Measurements from ENCODE around the gene STRN4.
"Not testable (repeated sequence)": the region's sequence is repeated elsewhere in the genome, so short reads cannot be mapped to it uniquely, and the experiment has no call there.

The STRN4 gene

GRCh38 chr19:46724468-46724867 lies 21.8 kb downstream of the STRN4 start:
- FAIRE-seq, result no peak

DNA sequence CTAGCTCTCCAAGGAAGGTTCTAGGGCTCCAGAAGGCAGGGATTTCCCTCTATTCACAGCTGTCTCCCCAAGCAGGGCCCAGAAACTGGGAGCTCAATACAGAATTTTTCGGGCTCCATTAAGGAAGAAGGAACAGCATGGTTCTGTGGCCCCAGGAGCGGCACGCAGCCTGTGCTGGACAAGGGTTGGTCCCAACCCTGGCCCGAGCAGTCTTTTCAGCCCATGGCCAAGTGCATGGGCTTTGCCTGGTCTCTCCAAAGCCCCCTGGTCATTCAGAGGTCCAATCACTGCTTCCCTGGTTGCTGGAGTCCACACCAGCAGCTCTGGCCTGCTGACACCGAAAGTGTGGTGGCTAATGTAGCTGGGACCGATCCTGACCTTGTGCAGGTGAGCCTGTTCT lies 22.8 kb downstream of the STRN4 start:
- FAIRE-seq, result no peak

DNA sequence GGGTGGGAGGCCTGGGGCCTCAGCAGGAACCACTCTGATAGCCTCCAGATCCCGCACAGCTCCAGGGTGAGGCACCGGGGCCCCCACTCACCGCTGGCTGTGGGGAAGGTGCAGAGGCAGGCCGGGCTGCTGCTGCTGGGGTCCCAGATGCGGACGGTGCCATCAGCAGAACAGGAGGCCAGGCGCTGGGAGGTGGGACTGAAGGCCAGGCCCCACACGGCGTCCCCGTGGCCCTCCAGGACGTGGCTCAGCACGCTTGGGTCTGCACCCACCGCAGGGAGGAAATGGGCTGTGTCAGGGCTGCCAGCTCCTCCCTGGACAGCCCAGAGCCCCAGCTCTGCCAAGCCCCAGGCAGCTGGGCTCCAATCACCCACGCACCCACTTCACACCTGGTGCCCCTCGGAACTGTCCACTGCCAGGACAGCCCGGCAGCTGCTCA lies 23.2 kb downstream of the STRN4 start:
- FAIRE-seq, result no peak

GRCh38 chr19:46722421-46723022 lies 23.7 kb downstream of the STRN4 start:
- no peak for FAIRE-seq

GRCh38 chr19:46722004-46722380 lies 24.3 kb downstream of the STRN4 start:
- no peak for FAIRE-seq

DNA sequence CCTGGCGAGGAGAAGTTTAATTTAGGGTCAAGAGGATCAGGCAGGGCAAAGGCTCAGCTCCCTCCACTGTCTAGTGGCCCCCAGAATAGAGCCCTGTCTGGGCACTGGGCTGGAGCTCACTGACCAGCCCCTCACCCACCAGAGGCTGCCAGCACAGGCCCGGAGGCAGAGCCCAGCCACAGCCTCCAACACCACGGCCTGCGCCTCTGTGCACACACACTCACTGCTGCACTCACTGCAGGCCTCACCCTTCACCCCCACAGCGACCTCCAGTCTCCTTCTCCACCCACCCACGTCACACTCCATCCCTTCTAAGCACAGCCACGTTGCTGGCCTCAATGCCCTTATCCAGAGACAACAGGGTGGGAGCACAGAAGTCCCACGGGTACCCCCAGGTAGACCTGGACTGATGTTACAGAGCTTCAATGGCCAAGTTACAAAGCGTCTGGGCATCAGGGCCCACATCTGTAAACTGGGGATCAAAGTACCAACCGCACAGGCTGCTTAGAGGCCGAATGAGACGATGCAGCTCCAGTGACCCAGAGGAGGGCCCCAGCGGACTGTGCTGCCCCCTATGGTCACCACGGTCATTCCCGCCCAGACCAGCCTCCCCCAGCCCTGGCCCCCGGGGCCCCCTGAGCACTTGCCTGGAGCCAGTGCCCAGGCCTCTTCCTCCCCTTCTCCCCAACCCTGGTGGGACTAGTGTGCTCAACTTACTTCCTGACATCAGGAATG lies 24.8 kb downstream of the STRN4 start:
- FAIRE-seq, result no peak

DNA sequence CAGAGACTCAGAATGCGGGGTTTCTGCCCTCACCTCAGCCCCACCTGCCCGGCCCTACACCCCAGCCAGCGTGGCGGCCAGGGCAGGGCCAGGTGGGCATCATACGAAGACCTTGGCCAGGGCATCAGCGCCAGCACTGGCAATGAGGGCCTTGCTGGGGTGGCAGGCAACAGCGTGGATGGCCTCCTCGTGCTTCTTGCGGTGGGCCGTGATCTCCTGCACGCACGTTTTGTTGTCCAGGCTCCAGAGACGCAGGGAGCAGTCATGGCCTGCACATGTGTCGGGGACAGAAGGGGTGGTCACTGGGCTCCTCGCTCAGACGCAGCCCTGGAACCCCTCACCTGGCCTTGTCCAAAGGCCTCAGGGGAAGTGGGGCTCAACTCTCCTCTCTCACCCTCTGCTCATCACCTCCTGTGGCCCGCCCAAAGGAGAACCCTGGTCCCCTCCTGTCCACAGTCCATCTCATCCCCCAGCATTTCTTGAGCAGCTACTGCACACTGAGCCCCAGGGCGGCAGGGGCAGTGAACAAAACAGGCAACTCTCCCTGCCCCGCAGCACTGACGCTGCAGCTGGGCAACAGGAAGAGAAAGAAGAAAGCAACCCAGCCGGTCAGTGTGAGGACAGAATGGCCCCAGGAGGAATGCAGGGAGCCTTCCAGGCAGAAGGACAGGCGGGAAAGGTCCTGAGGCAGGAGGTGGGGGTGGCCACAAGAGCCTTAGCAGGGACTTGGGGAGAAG lies 25.6 kb downstream of the STRN4 start:
- no peak for FAIRE-seq

DNA sequence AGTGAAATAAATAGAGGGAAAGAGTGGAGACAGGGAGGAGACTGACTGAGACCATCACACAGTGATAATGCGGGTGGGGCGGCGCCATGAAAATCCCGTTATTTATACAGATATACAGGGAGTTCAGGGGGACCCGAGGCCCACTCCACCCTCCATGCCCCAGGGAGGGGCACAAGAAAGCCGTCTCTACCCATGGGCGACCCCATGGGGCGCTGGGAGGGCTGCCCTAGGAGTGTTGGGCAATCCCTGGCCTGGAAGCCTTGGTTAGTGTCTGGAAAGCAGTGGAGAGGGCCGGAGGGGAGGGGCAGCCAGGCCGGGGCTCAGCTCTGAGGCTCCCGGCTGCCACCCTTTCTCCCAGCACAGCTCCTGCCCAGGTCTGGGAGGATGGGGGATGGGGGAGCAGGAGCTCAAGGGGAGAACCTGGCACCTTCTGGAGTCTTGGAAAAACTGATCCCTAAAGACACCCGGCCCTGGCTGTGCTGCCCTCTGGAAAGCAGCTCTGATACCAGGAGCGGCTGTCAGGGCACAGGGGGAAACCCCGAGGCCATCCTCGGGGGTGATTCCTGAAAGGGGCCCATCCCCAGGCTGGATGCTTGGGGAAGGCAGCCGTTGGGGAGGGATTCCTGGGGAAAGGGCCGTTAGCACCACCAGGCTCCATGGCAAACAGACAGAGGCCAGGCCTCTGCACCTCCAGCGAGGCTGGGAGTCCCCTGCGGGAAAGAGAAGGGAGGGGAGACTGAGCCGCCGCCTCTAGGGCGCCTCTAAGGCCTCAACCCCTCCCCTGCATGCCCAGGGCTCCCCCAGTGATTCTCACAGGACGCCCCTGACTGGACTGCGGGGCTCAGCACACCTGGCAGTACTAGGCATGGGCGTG lies 26.4 kb downstream of the STRN4 start:
- no peak for FAIRE-seq

GRCh38 chr19:46718934-46719622 lies 27.2 kb downstream of the STRN4 start:
- no peak for FAIRE-seq

DNA sequence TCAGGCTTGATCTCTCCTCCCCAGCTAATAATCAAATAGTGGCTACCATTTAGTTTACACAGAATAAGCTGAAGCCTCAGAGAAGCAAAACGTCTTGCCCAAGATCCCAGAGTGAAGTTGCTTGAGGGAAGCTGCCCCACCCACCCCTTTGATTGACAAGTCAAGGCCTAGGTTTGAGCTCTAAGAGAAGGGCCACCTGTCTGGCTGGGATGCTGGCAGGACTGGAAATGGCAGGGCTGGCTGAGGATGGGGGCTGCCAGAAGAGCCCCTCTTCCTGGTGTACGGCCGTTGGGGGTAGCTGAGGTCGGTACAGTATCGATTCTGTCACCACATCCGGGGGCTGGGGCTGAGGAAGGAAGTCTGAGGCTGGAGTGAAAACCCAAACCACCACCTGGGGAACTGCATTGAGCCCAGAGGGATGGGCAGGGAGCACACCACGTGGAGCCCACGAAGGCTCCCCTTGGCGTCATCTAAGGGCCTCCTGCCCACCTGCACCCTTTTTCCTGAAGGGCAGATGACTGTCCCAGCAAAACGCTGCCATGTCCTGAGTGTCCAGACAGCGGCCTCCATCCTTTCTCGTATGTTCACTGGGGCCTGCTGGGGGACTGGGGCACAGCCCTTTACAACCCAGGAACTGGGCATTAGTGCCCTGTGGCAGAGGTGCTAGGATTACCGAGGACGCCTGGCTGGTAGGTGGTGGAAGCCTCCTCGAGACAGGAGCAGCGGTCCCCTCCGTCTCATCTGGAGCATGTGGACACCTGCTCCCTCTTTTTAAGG lies 27.9 kb downstream of the STRN4 start:
- no peak for FAIRE-seq

DNA sequence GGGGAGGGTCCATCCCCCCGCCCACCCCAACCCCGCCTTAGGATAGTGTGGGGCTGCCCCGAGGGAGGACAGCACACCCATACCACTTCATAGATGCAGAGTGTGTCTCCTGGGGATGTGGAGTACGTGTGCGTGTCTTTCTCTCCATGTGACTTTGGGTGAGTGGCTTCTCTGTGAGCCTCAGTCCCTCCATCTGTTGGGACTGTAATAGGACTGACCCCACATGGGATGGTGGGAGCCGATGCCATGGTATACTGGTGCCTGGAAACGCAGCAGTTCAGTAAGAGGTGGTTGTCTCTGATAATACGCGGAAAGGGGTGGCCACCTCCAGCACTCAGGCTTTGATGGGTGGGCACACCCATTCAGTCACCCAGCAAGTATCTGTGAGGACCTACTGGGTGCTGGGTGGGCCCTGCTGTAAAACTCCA lies 28.5 kb downstream of the STRN4 start:
- no peak for FAIRE-seq

- FAIRE-seq, result no peak
These were observed 29.1 kb downstream of the STRN4 start, which contains the start of gene PRKD2 for GRCh38 chr19:46717034-46717715. Gene PRKD2, minus strand, starts transcription at chr19:46717114. Its CDS starts 744 bp downstream, at chr19:46716370.

- FAIRE-seq, result no peak
These were observed 29.6 kb downstream of the STRN4 start for GRCh38 chr19:46716672-46717033.

GRCh38 chr19:46715975-46716671 lies 30.1 kb downstream of the STRN4 start:
- FAIRE-seq, result no peak

DNA sequence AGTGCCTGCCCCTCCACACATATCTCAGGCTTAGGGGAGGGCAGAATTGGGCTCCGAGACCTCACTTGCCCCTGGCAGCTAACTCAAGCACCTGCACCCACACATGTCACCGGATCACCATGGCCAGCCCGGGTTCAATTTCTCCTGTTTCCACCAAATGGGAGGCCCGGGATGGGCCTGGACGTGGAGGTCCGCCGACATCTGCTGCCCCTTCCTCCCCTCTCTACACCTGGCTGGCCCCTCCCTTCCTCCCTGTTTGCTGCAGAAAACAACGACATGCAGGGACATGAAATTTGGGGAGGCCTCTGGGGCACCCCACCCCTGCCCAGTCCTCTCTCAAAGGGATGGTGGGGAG lies 30.7 kb downstream of the STRN4 start:
- FAIRE-seq, result no peak

DNA sequence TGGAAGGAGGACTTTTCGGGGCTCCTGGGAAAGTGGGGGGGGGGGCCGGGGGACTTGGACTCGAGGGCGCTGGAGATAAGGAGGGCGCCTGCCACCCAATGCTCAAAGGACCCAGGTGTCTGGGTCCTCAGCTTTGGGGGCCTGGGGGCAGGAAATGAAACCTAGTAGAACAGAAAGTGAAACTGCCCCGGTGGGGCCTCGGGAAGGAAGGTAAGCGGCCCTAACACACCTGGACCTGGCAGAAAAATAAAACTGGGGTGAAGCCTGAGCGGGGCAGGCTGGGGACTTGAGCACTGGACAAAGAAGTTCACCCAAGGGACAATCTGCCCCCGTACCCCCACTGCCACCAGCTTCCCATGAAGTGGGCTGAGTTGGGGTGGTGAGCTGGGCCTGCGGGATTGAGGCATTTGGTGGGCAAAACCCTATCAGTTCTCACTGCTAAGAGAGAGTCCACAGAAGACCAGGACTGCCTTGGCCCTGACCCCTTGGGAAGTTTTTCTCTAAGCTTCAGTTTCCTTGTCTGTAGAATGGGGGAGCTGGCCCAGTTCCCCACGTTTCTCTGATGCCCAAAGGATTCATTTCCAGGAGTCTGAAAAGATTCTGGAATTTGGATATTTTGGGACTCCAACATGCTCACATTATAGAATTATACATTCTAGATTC lies 31.7 kb downstream of the STRN4 start:
- FAIRE-seq, result no peak

DNA sequence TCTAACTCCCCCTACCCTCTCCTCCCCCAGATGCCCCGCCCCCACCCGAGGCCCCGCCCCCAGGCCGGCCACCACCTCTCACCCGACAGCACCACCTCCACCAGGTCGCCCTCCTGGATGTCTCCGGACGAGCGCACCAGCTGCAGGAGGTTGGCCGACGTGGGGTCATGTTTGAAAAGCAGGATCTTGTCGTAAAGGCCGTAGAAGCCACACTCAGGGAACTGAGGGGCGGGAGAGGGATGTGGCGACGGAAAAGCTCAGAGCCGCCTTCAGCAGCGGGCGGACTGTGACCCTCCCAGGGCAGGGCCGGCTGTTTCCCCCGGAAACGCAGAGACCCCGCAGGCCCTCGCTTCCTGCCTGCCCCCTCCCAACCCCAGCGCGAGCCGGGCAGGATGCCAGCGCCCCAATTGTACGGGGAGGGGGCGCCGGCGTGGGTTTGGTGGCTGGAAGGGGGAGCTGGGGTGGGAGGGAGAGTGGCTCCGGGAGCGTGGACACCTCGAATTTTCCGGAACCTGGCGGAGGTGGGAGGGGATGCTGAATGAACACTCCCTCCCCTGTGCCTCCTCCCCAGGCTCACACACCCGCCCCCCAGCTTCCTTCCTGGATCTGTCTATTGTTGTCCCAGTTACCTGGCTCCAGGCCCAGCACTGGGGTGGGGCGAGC lies 32.3 kb downstream of the STRN4 start:
- no peak for FAIRE-seq

DNA sequence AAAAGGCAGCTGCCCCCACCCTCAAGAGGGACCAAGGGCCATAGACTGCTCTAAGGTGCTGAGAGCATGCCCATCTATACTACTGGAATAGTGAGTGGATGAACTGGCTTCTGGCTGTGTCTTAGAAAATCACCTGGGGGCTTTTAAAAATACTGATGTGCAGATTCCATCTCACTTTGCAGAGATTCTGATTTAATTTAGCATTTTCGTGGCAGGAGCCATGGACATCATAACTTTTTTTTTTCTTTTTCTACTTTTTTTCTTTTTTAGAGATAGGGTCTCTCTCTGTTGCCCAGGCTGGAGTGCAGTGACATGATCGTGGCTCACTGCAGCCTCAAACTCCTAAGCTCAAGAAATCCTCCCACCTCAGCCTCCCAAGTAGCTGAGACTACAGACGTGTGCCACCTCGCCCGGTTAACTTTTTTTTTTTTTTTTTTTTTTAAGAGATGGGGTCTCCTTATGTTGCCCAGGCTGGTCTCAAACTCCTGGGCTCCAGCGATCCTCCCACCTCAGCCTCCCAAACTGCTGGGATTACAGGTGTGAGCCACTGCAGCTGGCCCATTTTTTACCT lies 33.4 kb downstream of the STRN4 start:
- FAIRE-seq, result not testable (repeated sequence)

DNA sequence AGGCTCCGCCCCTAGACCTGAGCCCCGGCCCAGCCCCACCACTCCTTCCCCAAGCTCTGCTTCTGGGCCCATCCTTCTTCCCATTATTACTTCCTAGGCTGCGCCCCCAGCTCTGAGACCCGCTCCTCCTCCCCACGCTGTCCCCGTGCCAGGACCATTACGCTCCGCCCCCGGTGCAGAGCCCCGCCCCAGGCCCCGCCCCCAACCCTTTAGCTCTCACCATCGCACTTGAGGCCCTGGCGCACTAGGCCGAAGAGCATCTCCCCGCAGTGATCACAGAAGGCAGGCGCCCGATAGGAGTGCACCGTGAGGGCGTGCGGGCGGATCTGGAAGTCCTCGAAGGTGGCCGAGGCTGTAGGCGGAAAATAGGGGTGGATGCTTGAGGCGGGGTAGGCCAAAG lies 35.6 kb downstream of the STRN4 start:
- FAIRE-seq, result no peak

Measured in islet of Langerhans (tissue), 1 donor.